GM19023 (cell line): ENCODE measurements around the gene ZNF43.
"Not testable (repeated sequence)": the region's sequence is repeated elsewhere in the genome, so short reads cannot be mapped to it uniquely, and the experiment has no call there.

Experiments used
- ATAC-seq: cut with Tn5 transposase; IDR thresholded peaks from one replicate; pipeline ENCODE4 v1.9.1; 2021; ENCODE audit warnings: mild to moderate bottlenecking, moderate library complexity; ENCODE audit not compliant: unreplicated experiment

The ZNF43 gene

GRCh38 chr19:21835810-21836444 lies at the start of gene ZNF43:
TSS of gene ZNF43 (minus strand) at chr19:21836182. CDS start at chr19:21836038, 144 bp downstream.
- peak; percentile 97 for ATAC-seq

GRCh38 chr19:21885516-21885915 lies 49.5 kb upstream of the ZNF43 start:
- ATAC-seq, result not testable (repeated sequence)

- not testable (repeated sequence) for ATAC-seq
These were observed 48.8 kb upstream of the ZNF43 start for GRCh38 chr19:21884786-21885185.

- ATAC-seq, result no peak
These were observed 47.5 kb upstream of the ZNF43 start for GRCh38 chr19:21883516-21883915.

- not testable (repeated sequence) for ATAC-seq
These were observed 44.8 kb upstream of the ZNF43 start for GRCh38 chr19:21880761-21881160.

GRCh38 chr19:21878646-21879045 lies 42.7 kb upstream of the ZNF43 start:
- no peak for ATAC-seq

- ATAC-seq, result no peak
These were observed 42.0 kb upstream of the ZNF43 start for GRCh38 chr19:21877976-21878375.

- not testable (repeated sequence) for ATAC-seq
These were observed 40.6 kb upstream of the ZNF43 start for GRCh38 chr19:21876608-21877007.

GRCh38 chr19:21856773-21857514 lies 21.0 kb upstream of the ZNF43 start:
- ATAC-seq, result no peak

- ATAC-seq, result peak; percentile 98
These were observed 15.8 kb upstream of the ZNF43 start for GRCh38 chr19:21851596-21852345.

GRCh38 chr19:21850656-21851255 lies 14.8 kb upstream of the ZNF43 start:
- no peak for ATAC-seq

- no peak for ATAC-seq
These were observed 12.7 kb upstream of the ZNF43 start for GRCh38 chr19:21848706-21849105.

GRCh38 chr19:21843081-21843480 lies 7.1 kb upstream of the ZNF43 start:
- ATAC-seq, result no peak

- ATAC-seq, result no peak
These were observed 5.6 kb upstream of the ZNF43 start for GRCh38 chr19:21841488-21842097.

GRCh38 chr19:21841081-21841480 lies 5.1 kb upstream of the ZNF43 start:
- no peak for ATAC-seq

GRCh38 chr19:21839976-21840375 lies 4.0 kb upstream of the ZNF43 start:
- ATAC-seq, result no peak

GRCh38 chr19:21838646-21839045 lies 2.7 kb upstream of the ZNF43 start:
- ATAC-seq, result no peak

GRCh38 chr19:21835429-21835809 lies 563 bp downstream of the ZNF43 start:
- no peak for ATAC-seq

GRCh38 chr19:21833733-21834132 lies 2.2 kb downstream of the ZNF43 start:
- ATAC-seq, result no peak

GRCh38 chr19:21824679-21825078 lies 11.3 kb downstream of the ZNF43 start:
- ATAC-seq, result no peak

GRCh38 chr19:21823224-21823623 lies 12.8 kb downstream of the ZNF43 start:
- ATAC-seq, result no peak
